Effector memory CD8-positive, alpha-beta T cell (primary cell): Measurements from ENCODE around the gene RBMS3.
"Not testable (repeated sequence)": the region's sequence is repeated elsewhere in the genome, so short reads cannot be mapped to it uniquely, and the experiment has no call there.

Experiments
- ATAC-seq: fragments of 150-1000 bp; cut with Tn5 transposase; replicated peaks from 2 replicates; pipeline ENCODE4 v1.10.0; 2021; ENCODE audit warnings: mild to moderate bottlenecking, moderate library complexity
- DNase-seq, 3 experiments: peaks; one replicate each; pipeline ENCODE4 v3.0.0; 2021
- H3K27ac Mint-ChIP-seq, 2 donors: one replicate each; pipeline ENCODE4 v1.8.0; 2022; ENCODE audit warnings: mild to moderate bottlenecking in 2 of 2, mixed read lengths in 2 of 2, moderate library complexity in 2 of 2
- H3K27me3 Mint-ChIP-seq, 2 donors: one replicate each; pipeline ENCODE4 v1.8.0; 2022; ENCODE audit warnings: mixed read lengths in 2 of 2
- H3K36me3 Mint-ChIP-seq: one replicate; pipeline ENCODE4 v1.8.0; 2022; ENCODE audit warnings: mild to moderate bottlenecking, moderate library complexity, mixed read lengths; ENCODE audit not compliant: insufficient read depth
- H3K4me1 Mint-ChIP-seq, 2 donors: one replicate each; pipeline ENCODE4 v1.8.0; 2022; ENCODE audit warnings: low read depth in 2 of 2, mixed read lengths in 2 of 2
- H3K4me3 Mint-ChIP-seq, 2 donors: one replicate each; pipeline ENCODE4 v1.8.0; 2022; ENCODE audit warnings: mild to moderate bottlenecking in 2 of 2, mixed read lengths in 2 of 2, moderate library complexity in 2 of 2
- H3K9me3 Mint-ChIP-seq, 2 donors: one replicate each; pipeline ENCODE4 v1.8.0; 2022; ENCODE audit warnings: mixed read lengths in 2 of 2

The RBMS3 gene

DNA sequence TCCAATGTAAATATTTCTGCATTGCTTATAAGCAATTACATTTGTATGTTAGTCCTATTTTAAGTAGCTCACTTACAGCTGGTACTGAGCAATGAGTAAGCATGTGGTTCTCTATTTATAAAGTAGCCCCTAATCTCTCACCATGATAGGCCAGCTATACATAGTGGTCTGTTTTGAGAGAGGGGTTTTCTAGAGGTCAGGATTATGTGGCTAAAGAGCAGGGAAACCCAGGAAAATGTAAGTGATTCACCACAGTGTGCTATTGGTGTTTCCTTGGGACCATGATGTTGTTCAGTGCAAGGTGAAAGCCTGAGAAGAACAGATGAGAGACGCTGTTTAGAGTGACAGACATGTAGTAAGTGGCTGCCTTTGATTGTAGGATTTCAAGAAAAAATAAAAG is 26.4 kb downstream of the RBMS3 start:
- Mint-ChIP-seq H3K4me1 (no peaks in the 10 kb centered on the region), H3K9me3 (peaks cover 0 to 6% of the 10 kb centered on the region in 2 donors), H3K27ac (no peak overlapping the region), H3K27me3 (no peaks in the 10 kb centered on the region), H3K4me3 (no peak overlapping the region), H3K36me3 (no peaks in the 10 kb centered on the region)
- DNase-seq = no peak
- ATAC-seq = no peak

DNA sequence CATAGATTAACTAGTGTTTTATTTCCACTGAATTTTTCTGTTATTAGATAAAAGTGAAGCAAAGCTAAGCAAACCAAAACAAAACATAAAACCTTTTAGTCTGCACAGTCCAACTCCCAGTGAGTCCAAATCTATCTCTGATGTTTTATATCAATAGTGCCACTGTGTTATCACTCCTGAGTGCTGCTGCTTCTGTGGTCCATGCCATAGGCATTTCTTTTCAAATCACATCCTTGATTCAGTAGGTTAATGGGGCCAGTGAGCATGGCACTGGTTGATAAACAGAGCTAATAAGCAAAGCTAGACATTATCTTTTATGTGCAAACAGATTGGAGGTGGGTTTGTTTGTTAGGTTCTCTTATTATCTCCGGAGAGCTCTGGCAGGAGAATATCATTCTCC is 30.0 kb downstream of the RBMS3 start:
- no peak for ATAC-seq
- H3K27me3 Mint-ChIP-seq = no peaks in the 10 kb centered on the region

DNA sequence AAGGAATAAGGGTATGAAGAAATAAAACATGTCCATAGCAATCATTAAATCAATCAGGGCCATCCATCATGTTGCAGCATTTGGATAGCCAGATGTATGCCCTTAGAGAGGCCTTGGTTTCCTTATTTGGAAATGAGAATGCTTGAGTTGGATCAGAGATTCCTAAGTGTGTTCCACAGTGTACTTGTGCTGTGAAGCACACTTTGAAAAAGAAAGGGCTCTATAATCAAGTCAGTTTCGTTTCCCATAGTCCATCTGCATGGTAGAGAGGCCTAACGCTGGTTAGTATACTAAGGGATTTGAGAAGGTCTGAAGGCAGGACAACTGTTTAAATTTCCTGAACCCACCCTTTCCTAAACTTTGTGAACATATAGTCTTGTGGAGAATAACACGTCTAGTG is 30.9 kb downstream of the RBMS3 start:
- no peaks in the 10 kb centered on the region for H3K4me1 Mint-ChIP-seq
- H3K9me3 Mint-ChIP-seq = peaks cover 0 to 4% of the 10 kb centered on the region in 2 donors
- no peak overlapping the region for H3K4me3 Mint-ChIP-seq
- no peak for DNase-seq
- H3K36me3 Mint-ChIP-seq = no peaks in the 10 kb centered on the region
- H3K27ac Mint-ChIP-seq = no peak overlapping the region
- ATAC-seq = no peak
- H3K27me3 Mint-ChIP-seq = no peaks in the 10 kb centered on the region

More for the DNA sequence above, 30.0 kb downstream of the RBMS3 start:
- no peak for DNase-seq
- no peaks in the 10 kb centered on the region for H3K36me3 Mint-ChIP-seq
- no peak overlapping the region for H3K27ac Mint-ChIP-seq
- H3K9me3 Mint-ChIP-seq = peaks cover 0 to 4% of the 10 kb centered on the region in 2 donors
- H3K4me3 Mint-ChIP-seq = no peak overlapping the region
- no peaks in the 10 kb centered on the region for H3K4me1 Mint-ChIP-seq

DNA sequence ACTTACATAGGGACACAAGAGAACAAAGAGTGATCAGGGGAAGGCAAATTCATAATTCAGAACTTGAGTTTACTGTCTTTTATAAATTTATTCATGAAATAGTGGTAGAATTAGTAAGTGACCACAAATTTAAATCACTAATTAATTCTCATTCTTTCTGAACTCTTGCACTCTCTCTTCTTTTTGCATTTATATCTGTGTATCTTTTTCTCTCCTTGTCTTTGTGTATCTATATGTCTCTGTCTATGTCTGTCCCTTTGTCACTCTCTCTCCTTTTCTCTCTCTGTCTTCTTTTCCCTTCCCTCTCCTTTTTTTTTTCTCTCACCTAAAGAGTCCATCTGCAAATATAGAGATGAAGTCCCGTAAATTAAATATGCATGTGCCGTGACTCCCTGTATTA is 31.5 kb downstream of the RBMS3 start:
- ATAC-seq (no peak), DNase-seq (no peak)
- Mint-ChIP-seq H3K27me3 (no peaks in the 10 kb centered on the region), H3K9me3 (peaks cover 0 to 4% of the 10 kb centered on the region in 2 donors), H3K36me3 (no peaks in the 10 kb centered on the region), H3K4me1 (no peaks in the 10 kb centered on the region), H3K4me3 (no peak overlapping the region), H3K27ac (no peak overlapping the region)

DNA sequence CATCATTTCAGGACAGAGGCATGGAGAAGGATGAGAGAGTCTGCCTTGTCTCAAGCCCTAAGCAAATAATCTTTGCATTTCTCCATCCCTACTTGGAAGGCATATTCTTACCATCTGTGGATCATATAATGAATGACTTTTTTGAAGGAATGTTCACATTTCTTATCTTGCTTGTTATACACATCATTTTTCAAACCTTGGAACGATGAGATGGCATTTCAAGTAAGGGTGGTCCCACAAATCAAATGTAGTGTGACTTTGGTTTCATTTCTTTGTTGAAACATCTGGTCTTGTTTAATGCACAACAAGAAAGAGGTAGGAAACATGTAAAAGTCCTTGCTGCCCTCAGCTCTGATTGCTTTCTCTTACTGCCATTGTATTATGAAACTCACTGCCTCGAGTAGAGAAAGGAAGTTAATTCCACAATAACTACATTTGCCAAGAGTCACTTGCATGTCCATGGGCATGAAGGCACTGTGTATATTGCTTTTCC is 32.1 kb downstream of the RBMS3 start:
- no peak for ATAC-seq
- Mint-ChIP-seq H3K4me1 (no peaks in the 10 kb centered on the region), H3K9me3 (peaks cover 0 to 4% of the 10 kb centered on the region in 2 donors), H3K27me3 (no peaks in the 10 kb centered on the region), H3K36me3 (no peaks in the 10 kb centered on the region), H3K27ac (no peak overlapping the region), H3K4me3 (no peak overlapping the region)
- DNase-seq = no peak

DNA sequence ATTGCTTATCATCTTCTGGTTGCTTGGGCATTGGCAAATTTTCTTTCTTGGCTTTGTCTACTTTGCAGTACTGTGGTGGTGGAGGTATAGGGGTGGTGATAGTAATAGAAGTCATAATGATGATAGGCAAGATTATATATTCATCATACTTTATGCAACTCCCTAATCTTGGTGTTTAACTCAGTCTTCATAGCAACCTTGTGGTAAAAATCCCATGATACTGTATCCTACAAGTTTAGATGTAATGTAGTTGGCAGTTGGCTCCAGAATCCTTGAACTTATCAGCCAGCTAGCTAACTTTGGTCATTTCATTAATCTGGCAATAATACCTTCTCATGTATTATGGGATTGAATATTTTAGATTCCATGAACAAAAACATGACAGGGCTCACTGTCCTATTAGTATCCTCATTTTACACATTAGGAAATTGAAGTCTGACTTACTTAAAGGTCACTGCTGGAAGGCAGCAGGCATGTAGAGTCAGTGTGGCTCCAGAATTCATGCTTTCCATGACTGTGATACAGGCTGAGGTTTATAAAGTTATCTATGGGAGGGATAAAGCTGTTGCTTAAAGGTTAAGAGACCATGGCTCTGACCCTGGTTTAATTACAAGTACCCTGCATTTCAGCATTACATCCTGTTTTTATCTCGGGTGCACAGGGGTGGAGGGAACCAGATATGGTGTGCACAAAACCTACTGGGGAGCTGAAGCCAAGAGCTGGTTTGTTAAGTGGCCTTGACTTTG is 33.3 kb downstream of the RBMS3 start:
- no peak for DNase-seq
- no peaks in the 10 kb centered on the region for H3K36me3 Mint-ChIP-seq
- H3K4me3 Mint-ChIP-seq = no peak overlapping the region
- no peak overlapping the region for H3K27ac Mint-ChIP-seq
- H3K4me1 Mint-ChIP-seq = no peaks in the 10 kb centered on the region
- ATAC-seq = no peak
- no peaks in the 10 kb centered on the region for H3K27me3 Mint-ChIP-seq
- peaks cover 0 to 1% of the 10 kb centered on the region in 2 donors for H3K9me3 Mint-ChIP-seq

DNA sequence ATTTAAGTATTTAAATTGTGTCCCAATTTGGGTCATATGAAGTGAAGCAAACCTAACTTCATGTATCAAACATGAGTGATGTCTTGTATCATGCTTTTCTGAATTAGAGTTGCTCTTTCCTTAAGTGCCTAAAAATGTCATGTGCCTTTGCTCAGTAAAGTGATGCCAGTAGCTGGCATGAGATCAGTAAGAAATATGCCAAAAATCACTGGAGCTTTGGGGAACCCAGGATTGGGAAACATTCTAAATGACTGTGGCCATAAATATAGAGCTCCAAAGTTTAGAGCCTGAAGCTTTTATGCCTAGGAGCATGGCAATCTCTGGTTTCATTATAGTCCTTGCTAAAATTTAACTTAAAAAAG is 33.8 kb downstream of the RBMS3 start:
- Mint-ChIP-seq H3K27me3 (no peaks in the 10 kb centered on the region), H3K9me3 (peaks cover 0 to 1% of the 10 kb centered on the region in 2 donors), H3K4me3 (no peak overlapping the region), H3K4me1 (no peaks in the 10 kb centered on the region), H3K36me3 (no peaks in the 10 kb centered on the region), H3K27ac (no peak overlapping the region)
- DNase-seq (no peak), ATAC-seq (no peak)

DNA sequence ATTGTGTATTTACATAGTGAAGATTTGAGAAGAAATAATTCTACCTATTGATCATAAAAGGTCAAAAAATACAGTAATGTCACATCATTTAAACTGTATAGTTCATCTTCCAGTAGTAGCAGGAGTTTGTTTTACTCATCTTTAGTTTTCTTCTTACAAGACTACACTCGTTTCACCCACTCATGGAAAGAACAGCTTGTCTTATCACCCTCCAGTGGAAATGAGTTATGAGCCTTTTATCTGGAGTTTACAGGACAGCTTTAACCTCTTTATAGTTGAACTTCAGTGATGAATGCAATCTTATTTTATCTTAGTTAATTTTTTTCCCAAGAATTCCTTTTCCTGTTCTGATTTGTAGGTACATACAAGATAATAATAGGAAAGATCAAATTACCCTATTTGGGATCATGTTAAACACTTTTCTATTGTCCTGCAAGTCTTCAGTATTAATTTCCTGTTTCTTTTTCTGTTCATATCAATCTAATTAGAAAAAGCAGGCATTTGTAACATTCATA is 36.8 kb downstream of the RBMS3 start:
- no peak for ATAC-seq
- H3K9me3 Mint-ChIP-seq = peaks cover 0 to 1% of the 10 kb centered on the region in 2 donors
- H3K27me3 Mint-ChIP-seq = no peaks in the 10 kb centered on the region
- no peaks in the 10 kb centered on the region for H3K4me1 Mint-ChIP-seq
- no peak overlapping the region for H3K27ac Mint-ChIP-seq
- H3K36me3 Mint-ChIP-seq = no peaks in the 10 kb centered on the region
- no peak for DNase-seq
- H3K4me3 Mint-ChIP-seq = no peak overlapping the region

DNA sequence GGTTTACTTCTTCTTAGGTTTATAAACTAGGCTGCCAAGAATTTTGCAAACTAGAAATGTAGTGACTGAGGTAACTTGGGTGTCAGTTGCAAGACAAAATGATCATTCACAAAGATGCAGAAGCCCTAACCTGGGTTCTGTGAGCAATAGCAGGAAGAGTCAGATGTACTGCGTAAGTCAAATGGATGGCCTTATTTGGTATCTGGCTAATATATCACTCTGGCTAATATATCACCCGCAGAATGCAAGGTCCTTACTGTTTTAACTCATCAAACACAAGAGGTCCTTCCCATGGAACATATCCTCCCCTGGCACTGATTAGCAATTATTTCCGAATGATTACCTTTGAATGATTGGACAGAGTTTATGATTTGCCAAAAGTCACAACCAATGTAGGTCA is 37.4 kb downstream of the RBMS3 start:
- Mint-ChIP-seq H3K36me3 (no peaks in the 10 kb centered on the region), H3K27ac (no peak overlapping the region), H3K4me3 (no peak overlapping the region), H3K9me3 (peaks cover 0 to 1% of the 10 kb centered on the region in 2 donors), H3K4me1 (no peaks in the 10 kb centered on the region), H3K27me3 (no peaks in the 10 kb centered on the region)
- DNase-seq (no peak), ATAC-seq (no peak)

DNA sequence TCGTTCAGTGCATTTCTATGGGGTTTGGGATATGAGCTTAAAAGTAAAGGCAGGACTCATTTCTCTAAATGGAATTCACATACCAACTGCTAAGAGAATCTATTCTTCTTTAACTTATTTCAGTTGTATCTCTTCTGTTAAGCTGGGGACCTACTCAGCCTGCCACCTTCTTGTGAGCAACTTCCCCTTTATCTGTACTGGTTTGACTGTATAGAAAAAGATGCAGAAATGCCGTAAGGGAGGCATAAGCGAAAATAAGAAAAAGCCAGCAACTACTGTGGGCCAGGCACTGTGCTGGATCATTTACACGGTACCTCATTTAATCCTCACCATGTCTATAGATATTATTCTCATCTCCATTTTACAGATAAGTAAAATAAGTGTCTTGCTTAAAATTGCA is 38.4 kb downstream of the RBMS3 start:
- Mint-ChIP-seq H3K9me3 (no peaks in the 10 kb centered on the region), H3K4me1 (no peaks in the 10 kb centered on the region), H3K27me3 (no peaks in the 10 kb centered on the region), H3K36me3 (no peaks in the 10 kb centered on the region), H3K27ac (no peak overlapping the region), H3K4me3 (no peak overlapping the region)
- ATAC-seq (no peak), DNase-seq (no peak)

DNA sequence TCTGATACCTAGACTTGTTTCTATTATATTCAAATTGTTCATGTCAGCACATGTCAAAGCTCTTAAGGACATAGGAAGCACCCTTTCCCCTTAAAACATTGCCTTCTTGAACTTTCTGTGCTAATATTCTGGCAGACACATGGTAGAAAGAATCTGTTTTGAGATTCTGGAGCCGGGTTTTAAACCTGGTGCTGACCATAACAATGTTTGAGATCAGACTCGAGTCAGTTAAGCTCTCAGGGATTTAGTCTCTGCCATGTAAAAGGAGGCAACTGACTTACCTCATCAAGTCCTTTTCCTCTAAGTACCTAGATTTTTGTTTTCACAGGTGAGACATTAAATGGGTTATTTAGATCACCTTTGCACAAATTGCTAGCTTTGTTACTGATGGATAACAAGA is 38.9 kb downstream of the RBMS3 start:
- Mint-ChIP-seq H3K9me3 (no peaks in the 10 kb centered on the region), H3K27ac (no peak overlapping the region), H3K4me1 (no peaks in the 10 kb centered on the region), H3K36me3 (no peaks in the 10 kb centered on the region), H3K4me3 (no peak overlapping the region), H3K27me3 (no peaks in the 10 kb centered on the region)
- ATAC-seq = no peak
- DNase-seq = no peak

DNA sequence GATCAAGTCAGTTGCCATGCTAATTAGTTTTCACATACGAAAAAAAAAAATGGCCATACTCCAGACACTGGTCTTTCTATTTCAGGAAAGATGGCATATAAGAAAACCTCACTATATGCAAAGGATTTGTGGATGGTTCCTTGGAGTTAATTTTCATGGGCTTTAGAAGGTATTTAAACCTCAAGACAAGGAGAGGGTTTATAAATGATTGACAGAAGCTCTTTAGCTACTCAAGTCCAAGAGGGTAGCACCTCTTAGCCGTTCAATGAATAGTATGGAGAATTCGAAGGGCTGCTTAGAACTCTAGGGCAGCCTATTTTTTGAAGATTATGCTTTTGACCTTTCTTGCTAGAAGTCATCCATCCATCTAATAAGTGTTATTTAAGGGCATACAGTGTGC is 41.7 kb downstream of the RBMS3 start:
- no peak for DNase-seq
- no peak for ATAC-seq
- H3K36me3 Mint-ChIP-seq = no peaks in the 10 kb centered on the region
- no peaks in the 10 kb centered on the region for H3K27me3 Mint-ChIP-seq
- H3K4me1 Mint-ChIP-seq = no peaks in the 10 kb centered on the region
- H3K4me3 Mint-ChIP-seq = no peak overlapping the region
- peaks cover 0 to 3% of the 10 kb centered on the region in 2 donors for H3K9me3 Mint-ChIP-seq
- H3K27ac Mint-ChIP-seq = no peak overlapping the region

DNA sequence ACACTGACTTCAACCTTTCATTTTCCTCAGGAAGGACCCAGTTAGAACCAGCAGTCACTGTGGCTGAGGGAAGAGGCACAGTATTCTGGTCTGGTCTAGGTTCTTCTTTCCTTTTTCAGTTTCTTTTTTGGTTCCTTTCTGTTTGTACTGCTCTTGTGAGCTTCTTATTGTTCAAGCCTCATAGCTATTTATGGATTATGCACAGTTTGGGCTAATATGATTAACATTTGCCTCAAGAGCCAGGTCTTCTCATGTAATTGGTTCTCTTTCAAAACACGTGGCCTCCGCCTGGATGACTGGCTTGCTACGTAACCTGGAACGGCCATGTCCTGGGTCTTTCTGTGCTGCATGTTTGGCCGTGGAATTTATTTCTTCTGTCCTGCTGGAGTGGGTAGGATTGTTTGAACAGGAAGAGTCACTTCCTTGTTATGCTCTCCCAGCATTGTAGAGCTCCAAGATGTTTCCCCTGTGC is 43.3 kb downstream of the RBMS3 start:
- H3K36me3 Mint-ChIP-seq = no peaks in the 10 kb centered on the region
- peaks cover 0 to 3% of the 10 kb centered on the region in 2 donors for H3K9me3 Mint-ChIP-seq
- DNase-seq = no peak
- no peak for ATAC-seq
- no peaks in the 10 kb centered on the region for H3K27me3 Mint-ChIP-seq
- no peak overlapping the region for H3K27ac Mint-ChIP-seq
- H3K4me1 Mint-ChIP-seq = no peaks in the 10 kb centered on the region
- no peak overlapping the region for H3K4me3 Mint-ChIP-seq

DNA sequence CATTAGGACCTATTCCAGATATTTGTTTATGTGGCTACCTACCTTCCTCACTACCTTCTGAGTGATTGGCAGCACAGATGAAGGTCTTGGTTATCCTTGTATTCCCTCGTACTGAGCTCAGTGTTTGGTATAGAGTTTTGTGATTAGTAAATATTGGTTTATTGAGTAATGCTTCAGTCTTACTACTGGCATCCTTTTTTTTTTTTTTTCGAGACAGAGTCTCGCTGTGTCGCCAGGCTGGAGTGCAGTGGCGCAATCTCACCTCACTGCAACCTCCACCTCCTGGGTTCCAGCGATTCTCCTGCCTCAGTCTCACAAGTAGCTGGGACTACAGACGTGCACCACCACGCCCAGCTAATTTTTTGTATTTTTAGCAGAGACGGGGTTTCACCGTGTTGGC is 45.7 kb downstream of the RBMS3 start:
- not testable (repeated sequence) for DNase-seq, H3K36me3 Mint-ChIP-seq, H3K27ac Mint-ChIP-seq, H3K4me1 Mint-ChIP-seq, H3K9me3 Mint-ChIP-seq, H3K4me3 Mint-ChIP-seq, H3K27me3 Mint-ChIP-seq, ATAC-seq
